ENCODE data around the gene HPSE.

GRCh38 chr4:83267830-83268475, 66.7 kb downstream of the HPSE start:
- TF ChIP-seq POLR2AphosphoS5 (IDR thresholded peaks at IDR 0.05; ENCODE audit: low read depth, low read length), result no peak
- TF ChIP-seq POLR2A (IDR thresholded peaks at IDR 0.05; ENCODE audit: low read depth, low read length), result no peak
- no peak for TF ChIP-seq TAF1 (IDR thresholded peaks at IDR 0.05; ENCODE audit: borderline replicate concordance, low read depth, low read length)

Measured in GM12892 (cell line).